Measurements from ENCODE around the gene SETD6. TPM values are rescaled to one million over a fixed set of nuclear protein-coding genes. Genes with fewer than 3 reads are reported as not detected.
A peak's percentile ranks its signal among the peaks of the same experiment; 100 is the strongest.

The SETD6 gene
- total and polyA plus RNA-seq, 2 of the 8 experiments (the other 6 are each of a cell fraction or from before 2014, with no cell fraction given), result 25.3 to 40.5 TPM

GRCh38 chr16:58511933-58512815 lies 3.1 kb upstream of the SETD6 start (continued):
- TF ChIP-seq CTCF (IDR thresholded peaks at IDR 0.05; ENCODE audit: control extremely low read depth in 1 of 3, insufficient read depth in 1 of 3, low read depth in 1 of 3, low read length in 3 of 3) (peak; percentile 89 to 95 (median 91)), SP2 (IDR thresholded peaks at IDR 0.05; ENCODE audit: low read length) (no peak), ATF2 (IDR thresholded peaks at IDR 0.05; ENCODE audit: low read length) (no peak), SP1 (IDR thresholded peaks at IDR 0.05; ENCODE audit: low read depth, low read length) (no peak), HDAC2 (IDR thresholded peaks at IDR 0.05; ENCODE audit: borderline replicate concordance in 1 of 2, low read depth in 2 of 2, low read length in 2 of 2) (0 out of 4 replicates have a peak, but pooled peaks of 1 of the 2 experiments have one; percentile 65), TAF7 (optimal IDR thresholded peaks at IDR 0.05; ENCODE audit: borderline replicate concordance, low read depth, low read length) (no peak), POLR2A (IDR thresholded peaks at IDR 0.05; ENCODE audit: control extremely low read depth in 1 of 2, low read depth in 2 of 2, low read length in 2 of 2) (peak in 1 of 2 experiments; percentile 47; a peak in 1 of 3 replicates), RXRA (IDR thresholded peaks at IDR 0.05; ENCODE audit: insufficient read depth, low read depth, low read length) (no peak), KDM5A (IDR thresholded peaks at IDR 0.05; ENCODE audit: low read length) (no peak), POU5F1 (IDR thresholded peaks at IDR 0.05; ENCODE audit: low read depth, low read length) (no peak)
